GM18870 (cell line): ENCODE data around the gene ERMP1.
A peak's percentile ranks its signal among the peaks of the same experiment; 100 is the strongest.
"Not testable (repeated sequence)": the region's sequence is repeated elsewhere in the genome, so short reads cannot be mapped to it uniquely, and the experiment has no call there.

Experiments used
- ATAC-seq: cut with Tn5 transposase; IDR thresholded peaks from one replicate; pipeline ENCODE4 v1.9.1; 2021; ENCODE audit warnings: moderate library complexity; ENCODE audit not compliant: unreplicated experiment

ERMP1 gene

GRCh38 chr9:5783982-5784381 lies 48.9 kb downstream of the ERMP1 start:
- no peak for ATAC-seq

GRCh38 chr9:5783420-5783819 lies 49.5 kb downstream of the ERMP1 start:
- ATAC-seq = not testable (repeated sequence)

DNA sequence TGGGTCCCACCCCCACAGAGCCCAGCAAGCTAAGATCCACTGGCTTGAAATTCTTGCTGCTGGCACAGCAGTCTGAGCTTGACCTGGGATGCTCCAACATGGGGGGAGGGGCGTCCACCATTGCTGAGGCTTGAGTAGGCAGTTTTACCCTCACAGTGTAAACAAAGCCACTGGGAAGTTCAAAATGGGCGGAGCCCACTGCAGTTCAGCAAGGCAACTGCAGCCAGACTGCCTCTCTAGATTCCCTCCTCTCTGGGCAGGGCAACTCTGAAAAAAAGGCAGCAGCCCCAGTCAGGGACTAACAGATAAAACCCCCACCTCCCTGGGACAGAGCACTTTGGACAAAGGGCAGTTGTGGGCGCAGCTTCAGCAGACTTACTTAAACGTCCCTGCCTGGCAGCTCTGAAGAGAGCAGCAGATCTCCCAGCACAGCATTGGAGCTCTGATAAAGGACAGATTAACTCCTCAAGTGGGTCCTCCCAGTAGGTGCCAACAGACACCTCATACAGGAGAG lies 53.2 kb downstream of the ERMP1 start:
- not testable (repeated sequence) for ATAC-seq

GRCh38 chr9:5778805-5779204 lies 54.1 kb downstream of the ERMP1 start:
- no peak for ATAC-seq

DNA sequence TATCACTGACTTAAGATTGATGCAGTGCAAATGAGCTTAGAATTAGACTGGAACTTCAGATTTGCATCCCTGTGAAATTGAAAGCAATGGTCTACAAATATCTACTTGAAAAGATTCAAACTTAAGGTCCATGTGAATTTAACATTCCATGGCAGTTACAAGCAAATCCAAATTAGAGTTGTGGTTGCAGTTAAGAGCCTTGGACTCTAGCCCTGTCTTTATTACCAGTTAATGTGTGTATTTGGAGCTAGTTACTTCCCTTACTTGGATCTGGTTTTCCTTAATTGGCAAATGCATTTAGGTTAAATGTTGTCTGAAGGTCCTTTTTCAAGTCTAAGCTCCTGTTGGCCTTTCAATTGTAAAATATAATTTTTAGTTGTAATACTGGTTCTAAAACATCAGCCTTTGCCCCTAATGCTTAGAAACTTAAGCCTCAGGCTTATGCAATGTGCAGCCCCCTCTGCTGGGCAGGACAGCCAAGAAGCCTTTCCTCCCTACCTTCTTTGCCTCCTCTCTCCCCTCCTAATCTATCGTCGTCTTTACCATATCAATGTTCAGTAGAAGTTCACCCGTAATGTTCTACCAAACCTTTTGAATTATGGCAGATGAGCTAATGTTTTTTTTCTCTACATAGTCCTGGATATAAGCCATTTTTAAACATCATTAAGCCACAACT lies 59.5 kb downstream of the ERMP1 start:
- ATAC-seq = no peak

GRCh38 chr9:5767968-5768932 lies 64.7 kb downstream of the ERMP1 start:
- ATAC-seq = peak; percentile 52

DNA sequence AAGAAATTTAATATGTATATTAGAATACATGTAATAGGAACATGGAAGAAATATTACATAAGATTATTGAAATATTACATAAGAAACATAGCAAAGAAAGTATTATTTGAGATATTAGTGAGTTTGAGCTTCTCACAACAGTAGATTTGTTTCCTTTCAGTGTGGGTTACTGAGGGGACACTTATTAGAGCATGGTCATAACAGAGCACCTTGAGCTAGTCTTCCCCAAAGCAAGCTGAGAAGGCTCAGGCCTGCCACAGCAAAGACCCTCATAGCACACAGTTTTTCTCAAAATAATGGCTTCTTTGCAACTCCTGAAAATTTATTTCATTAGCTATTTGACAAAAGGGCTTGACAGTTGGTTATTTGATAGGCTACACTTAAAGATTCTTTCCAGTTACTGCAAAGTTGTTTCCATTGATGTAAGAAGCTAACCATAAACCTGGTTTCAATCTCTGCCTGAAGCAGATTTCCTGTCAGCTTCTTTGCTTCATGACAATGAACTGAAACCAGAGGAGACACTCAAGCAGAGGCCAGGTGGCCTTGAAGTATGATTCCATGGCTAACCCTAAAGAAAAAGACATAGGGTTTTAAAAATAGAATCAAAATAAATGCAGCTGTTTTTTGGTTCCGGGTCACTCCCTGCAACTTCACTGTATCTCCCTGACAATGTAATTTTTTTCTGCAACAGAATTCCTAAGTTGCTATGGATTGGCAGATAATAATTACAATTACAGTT lies 68.6 kb downstream of the ERMP1 start:
- peak; percentile 75 for ATAC-seq

- ATAC-seq = no peak
Observed at GRCh38 chr9:5762421-5762820, 70.5 kb downstream of the ERMP1 start.

DNA sequence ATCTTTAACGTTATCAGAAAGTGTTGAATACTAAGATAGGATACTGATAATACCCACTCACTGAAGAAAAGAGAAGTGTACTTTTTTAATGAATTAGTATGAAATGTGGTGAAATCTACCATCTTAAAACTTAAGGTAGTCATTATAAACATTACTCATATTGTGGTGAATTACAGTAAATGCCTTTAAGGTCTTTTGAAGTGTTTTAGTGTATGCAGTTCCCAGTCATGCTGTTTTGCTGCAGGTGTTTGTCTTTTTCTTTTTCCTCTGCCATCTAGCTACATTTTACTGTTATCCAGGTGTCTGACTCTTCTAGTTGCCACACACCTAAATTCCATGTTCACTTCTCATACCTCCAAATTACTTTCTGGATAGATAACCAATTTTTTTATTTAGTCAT lies 72.6 kb downstream of the ERMP1 start:
- ATAC-seq = no peak

DNA sequence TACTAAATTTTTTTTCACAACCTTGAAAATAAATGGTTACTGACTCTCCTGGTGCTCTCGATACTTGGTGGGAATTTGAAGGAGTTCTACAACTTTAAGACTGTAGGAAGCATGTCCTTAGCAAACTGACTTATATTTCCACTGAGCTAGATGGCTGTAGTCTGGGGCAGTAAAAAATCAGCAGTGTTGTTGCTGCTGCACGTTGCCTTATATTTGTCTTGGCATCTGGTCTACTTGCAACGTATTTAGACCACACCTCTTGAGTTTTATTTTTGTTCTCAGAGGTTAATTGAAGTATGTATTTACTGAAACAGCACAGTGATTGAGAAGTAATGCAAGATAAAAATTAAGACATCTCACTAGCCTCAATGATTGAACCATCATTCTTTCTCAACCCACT lies 76.3 kb downstream of the ERMP1 start:
- no peak for ATAC-seq

GRCh38 chr9:5750569-5750968 lies 82.3 kb downstream of the ERMP1 start:
- ATAC-seq = no peak

- no peak for ATAC-seq
Observed at GRCh38 chr9:5749306-5749705, 83.6 kb downstream of the ERMP1 start.

GRCh38 chr9:5748438-5748837 lies 84.5 kb downstream of the ERMP1 start:
- no peak for ATAC-seq

- ATAC-seq = no peak
Observed at GRCh38 chr9:5743109-5743508, 89.8 kb downstream of the ERMP1 start.

- no peak for ATAC-seq
Observed at GRCh38 chr9:5736563-5737346, 96.2 kb downstream of the ERMP1 start.

DNA sequence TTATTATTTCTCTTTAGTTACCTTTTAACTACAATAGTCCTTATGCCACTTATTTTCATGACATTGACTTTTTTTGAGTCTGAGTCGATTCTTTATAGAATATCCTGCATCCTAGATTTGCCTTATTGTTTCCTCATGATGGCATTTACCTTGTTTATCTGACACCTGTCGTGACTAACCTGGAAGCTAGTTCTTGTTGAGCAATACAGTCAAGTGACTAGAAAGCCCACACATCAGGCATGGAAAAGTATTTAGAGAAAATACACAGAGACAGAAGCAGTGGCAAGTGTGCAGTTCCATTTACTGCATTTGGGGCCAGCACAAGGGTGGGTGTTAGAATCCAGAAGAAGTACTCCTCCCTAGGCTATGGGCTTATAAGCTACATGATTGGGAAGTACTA lies 97.8 kb downstream of the ERMP1 start:
- no peak for ATAC-seq
